Measurements from ENCODE around the gene TNFRSF12A. TPM values are rescaled to one million over a fixed set of nuclear protein-coding genes. Genes with fewer than 3 reads are reported as not detected.

The TNFRSF12A gene
- total and polyA plus RNA-seq, 2 of the 13 experiments (the other 11 are each of a cell fraction or from before 2014, with no cell fraction given): 61.9 to 66.0 TPM

GRCh38 chr16:3013491-3013951 lies 6.6 kb upstream of the TNFRSF12A start (continued):
- TF ChIP-seq ZBTB44 (CRISPR knock-in tag; IDR thresholded peaks at IDR 0.05): no peak
- peak; percentile 47; the same call in 1 of the 2 replicates for TF ChIP-seq ZNF563 (CRISPR knock-in tag; IDR thresholded peaks at IDR 0.05)
- no peak for TF ChIP-seq ZSCAN21 (CRISPR knock-in tag; IDR thresholded peaks at IDR 0.05; ENCODE audit: borderline replicate concordance)
- no peak for TF ChIP-seq ZNF382 (CRISPR knock-in tag; IDR thresholded peaks at IDR 0.05; ENCODE audit: borderline replicate concordance)
- no peak for TF ChIP-seq ZNF18 (CRISPR knock-in tag; IDR thresholded peaks at IDR 0.05; ENCODE audit: insufficient replicate concordance)
- TF ChIP-seq SP140L (CRISPR knock-in tag; IDR thresholded peaks at IDR 0.05; ENCODE audit: borderline replicate concordance): no peak
- no peak for TF ChIP-seq ZNF605 (CRISPR knock-in tag; IDR thresholded peaks at IDR 0.05)
- TF ChIP-seq TOPORS (CRISPR knock-in tag; IDR thresholded peaks at IDR 0.05): no peak
- no peak for TF ChIP-seq TEAD3 (CRISPR knock-in tag; optimal IDR thresholded peaks at IDR 0.05; ENCODE audit: borderline replicate concordance)
- peak; percentile 34; the same call in 1 of the 2 replicates for TF ChIP-seq PHF8 (CRISPR knock-in tag; IDR thresholded peaks at IDR 0.05)
- no peak for TF ChIP-seq IKZF1 (IDR thresholded peaks at IDR 0.05)
- no peak for TF ChIP-seq ZNF205 (CRISPR knock-in tag; IDR thresholded peaks at IDR 0.05)
- no peak for TF ChIP-seq ZNF331 (CRISPR knock-in tag; IDR thresholded peaks at IDR 0.05)
- no peak for TF ChIP-seq ZNF792 (CRISPR knock-in tag; IDR thresholded peaks at IDR 0.05)
- no peak for TF ChIP-seq ZBTB49 (CRISPR knock-in tag; IDR thresholded peaks at IDR 0.05; ENCODE audit: borderline replicate concordance)
- no peak for TF ChIP-seq KDM1A (CRISPR knock-in tag; IDR thresholded peaks at IDR 0.05)
- no peak for TF ChIP-seq BCL3 (CRISPR knock-in tag; IDR thresholded peaks at IDR 0.05)
- peak; percentile 29; the same call in 1 of the 2 replicates for TF ChIP-seq GABPB1 (CRISPR knock-in tag; IDR thresholded peaks at IDR 0.05)
- TF ChIP-seq UBTF (CRISPR knock-in tag; IDR thresholded peaks at IDR 0.05): no peak
- peak; percentile 45; the same call in 1 of the 2 replicates for TF ChIP-seq PATZ1 (CRISPR knock-in tag; IDR thresholded peaks at IDR 0.05)

Measured in HepG2 (cell line).